Ramos (cell line): ENCODE results near the gene EXOC6.
"Not testable (repeated sequence)": the region's sequence is repeated elsewhere in the genome, so short reads cannot be mapped to it uniquely, and the experiment has no call there.

ENCODE experiments used
- in situ Hi-C: fragments of 300-500 bp; cut with MboI; formaldehyde crosslinking; loops from one replicate; pipeline ENCODE4 v1.14.3; 2022; ENCODE audit warnings: low sequenced_read_pairs; ENCODE audit not compliant: unreplicated experiment

The EXOC6 gene

GRCh38 chr10:92868036-92868435 is 19.7 kb downstream of the EXOC6 start:
- in situ Hi-C loops = no loop called here

DNA sequence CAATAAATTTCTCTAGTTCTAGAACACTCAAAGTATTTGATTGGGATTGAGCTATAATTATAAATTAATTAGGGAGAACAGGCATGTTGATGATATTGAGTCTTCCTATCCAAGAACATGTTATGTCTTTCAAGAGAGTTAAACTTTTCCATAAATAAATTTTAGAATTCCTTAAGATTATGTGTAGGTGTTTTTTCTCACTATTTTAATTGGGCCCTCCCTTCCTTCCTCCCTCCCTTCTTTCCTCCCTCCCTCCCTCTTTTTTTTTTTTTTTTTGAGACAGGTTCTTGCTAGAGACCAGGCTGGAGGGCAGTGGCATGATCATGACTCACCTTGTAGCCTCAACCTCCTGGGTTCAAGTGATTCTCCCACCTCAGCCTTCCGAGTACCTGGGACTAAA is 20.2 kb downstream of the EXOC6 start:
- in situ Hi-C loops = no loop called here

GRCh38 chr10:92873029-92873428 is 24.7 kb downstream of the EXOC6 start:
- in situ Hi-C loops = no loop called here

DNA sequence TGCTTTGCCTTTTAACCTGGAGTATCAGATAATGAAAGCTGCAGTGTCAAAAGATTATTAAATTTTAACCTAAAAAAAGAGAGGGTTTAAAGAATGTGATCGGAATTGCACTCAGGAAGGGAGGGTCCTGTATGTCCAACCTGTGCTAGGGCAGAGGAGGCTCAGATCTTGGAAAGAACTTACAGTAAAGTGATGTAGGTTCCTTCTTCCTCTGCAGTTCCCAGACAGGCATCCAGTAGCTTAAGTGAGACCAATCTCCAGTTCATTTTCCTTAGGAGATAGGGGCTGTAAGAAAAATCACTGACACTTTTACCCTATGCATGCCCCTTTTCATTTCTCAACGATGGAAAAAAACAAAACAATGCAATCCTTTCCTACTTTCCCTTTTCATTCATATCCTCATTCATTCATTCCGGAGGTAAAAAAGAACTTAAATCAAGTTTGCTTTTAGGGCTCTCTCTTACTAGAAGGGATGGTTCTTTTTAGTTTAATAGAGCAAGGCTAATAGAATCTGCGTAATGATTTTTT is 28.3 kb downstream of the EXOC6 start:
- in situ Hi-C loops = no loop called here

DNA sequence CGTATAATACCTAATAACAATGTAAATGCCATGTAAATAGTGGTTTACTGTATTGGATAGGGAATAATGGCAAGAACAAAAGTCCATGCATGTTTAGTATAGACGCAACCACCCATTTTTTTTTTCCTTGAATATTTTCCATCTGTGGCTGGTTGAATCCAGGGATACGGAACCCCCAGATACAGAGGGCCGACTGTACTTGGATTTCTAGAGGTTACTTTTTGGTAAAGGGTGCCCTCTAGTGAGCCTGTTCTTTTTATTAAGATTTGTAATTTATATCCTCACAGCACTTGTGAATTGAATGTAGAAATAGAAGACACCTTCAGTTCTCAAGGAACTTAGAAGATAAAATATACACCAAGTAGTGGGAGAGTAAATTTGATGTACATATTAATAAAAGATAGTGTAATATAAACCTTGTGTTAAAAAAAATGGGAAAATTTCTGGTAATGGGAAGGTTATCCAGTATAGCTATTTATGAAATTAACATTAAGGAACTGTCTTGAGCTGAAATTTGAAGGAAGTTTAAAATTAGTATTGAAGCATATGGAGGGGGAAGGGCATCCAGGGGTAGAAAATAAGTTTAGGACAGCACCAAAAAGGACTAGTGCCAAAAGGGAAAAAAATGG is 32.0 kb downstream of the EXOC6 start:
- in situ Hi-C loops = no loop called here

GRCh38 chr10:92880917-92881316 is 32.6 kb downstream of the EXOC6 start:
- in situ Hi-C loops = no loop called here

DNA sequence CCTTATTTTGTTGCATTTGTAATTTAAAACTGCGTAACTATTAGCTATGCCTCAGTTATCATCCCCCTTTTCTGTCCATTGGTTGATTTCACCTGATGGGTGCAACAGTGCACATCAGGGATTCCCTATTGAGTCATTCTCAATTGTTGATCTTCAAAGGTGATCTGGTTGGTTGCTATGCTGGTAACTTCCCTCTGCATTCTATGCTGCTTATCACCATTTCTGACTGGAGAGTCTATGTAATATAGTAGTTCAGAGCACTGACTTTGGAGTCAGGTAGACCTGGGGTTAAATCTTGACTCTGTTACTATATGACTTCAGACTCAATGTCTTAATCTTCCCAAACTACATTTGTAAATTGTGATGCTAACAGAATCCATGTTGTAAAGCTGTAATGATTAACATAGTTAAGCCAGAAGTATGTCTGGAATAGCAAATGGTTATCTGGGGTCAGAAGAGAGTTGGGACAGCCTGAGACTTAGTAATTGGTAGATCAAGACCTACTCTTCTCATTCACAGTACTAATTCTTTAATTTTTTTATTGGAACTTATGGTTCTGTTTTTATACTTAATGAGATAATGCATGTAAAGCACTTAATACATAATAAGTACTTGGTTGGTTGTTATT is 38.1 kb downstream of the EXOC6 start:
- in situ Hi-C loops = no loop called here

DNA sequence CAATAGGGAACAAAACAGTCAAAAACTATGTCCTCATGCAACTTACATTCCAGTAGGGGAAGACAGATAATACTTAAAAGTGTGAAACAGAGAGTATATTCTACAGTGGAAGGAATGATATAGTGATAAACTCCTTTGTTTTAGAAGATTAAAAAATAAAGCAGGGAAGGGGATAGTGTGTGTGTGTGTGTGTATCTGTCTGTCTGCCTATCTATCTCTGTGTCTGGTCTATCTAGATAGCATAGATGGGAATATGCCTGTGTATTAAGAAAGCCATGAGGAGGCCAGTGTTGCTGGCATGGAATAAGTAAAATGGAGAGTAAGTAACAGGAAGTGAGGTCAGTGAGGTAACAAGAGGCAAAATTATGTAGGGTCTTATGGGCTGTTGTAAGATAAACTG is 42.2 kb downstream of the EXOC6 start:
- in situ Hi-C loops = no loop called here

DNA sequence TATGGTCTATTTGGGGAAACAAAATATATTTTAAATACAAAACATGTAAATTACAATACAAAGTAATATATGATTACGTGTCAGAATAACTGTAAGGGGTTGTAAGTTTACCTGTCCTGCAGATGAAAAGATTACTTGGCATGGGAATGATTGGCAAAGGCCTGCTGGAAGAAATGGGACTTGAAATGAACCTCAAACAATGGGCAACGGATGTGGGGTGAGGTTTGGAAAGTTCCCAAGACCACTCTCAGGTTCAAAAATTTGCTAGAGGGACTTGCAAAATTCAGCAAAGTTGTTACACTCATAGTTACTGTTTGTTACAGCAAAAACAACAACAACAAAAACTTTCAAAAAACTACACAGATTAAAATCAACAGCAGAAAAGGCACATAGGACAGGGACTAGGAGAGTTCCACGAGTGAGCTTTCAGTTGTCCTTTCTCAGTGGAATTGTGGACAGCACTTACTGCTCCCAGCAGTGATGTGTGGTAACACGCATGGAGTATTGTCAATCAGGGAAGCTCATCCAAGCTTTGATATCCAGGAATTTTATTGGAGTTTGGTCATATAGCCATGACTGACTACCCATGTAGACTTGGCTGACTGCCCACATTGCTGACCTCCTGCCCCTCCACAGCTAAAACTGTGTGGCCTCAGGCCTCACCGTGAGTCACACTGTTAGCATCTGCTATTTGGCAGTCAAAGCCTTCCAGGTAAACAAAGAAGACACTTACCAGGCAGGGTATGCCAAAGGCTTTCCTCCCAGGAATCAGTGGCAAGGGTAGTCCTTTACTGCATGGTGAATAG is 43.8 kb downstream of the EXOC6 start:
- in situ Hi-C loops = no loop called here

- in situ Hi-C loops = no loop called here
Observed at GRCh38 chr10:92892691-92893054, 44.4 kb downstream of the EXOC6 start.

DNA sequence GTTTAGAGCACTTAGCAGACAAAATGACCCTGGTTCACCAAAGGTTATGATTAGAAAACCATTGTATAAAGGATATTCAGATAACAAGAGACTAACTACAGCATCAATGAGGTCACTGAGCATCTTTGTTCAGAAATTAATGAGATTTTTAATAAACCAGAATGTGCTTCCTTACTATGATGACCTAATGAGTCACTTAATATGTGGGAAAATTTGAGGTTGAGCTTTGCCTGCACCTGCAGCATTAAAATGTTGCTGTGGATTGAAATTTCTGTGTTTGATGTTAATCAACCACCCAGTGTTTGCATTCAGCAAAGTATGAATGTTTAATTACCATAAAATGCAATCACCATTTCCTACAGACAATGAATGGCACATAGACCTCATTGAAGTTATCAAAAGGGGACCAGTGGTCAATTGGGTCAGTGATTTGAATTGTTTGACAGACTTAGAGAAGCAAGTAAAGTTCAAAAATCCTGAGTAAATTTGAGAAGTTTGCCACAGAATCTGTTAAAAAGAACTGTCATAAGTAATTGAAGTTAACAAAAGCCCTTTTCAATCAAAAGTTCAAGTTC is 45.8 kb downstream of the EXOC6 start:
- in situ Hi-C loops = no loop called here

DNA sequence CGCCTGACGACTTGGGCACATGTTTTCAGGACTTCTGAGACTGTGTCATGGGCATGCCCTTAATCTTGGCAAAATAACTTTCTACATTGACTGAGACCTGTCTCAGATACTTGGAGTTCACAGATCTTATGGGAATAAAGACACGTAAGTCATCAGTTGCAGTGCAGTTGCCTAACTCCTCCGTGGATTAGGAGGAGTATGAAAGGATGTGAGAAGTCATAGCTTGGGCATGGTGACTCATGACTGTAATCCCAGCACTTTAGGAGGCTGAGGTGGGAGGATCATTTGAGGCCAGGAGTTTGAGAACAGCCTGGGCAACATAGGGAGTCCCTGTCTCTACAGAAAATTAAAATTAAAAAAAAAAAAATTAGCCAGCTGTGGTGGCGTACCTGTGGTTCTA is 49.6 kb downstream of the EXOC6 start:
- in situ Hi-C loops = no loop called here

DNA sequence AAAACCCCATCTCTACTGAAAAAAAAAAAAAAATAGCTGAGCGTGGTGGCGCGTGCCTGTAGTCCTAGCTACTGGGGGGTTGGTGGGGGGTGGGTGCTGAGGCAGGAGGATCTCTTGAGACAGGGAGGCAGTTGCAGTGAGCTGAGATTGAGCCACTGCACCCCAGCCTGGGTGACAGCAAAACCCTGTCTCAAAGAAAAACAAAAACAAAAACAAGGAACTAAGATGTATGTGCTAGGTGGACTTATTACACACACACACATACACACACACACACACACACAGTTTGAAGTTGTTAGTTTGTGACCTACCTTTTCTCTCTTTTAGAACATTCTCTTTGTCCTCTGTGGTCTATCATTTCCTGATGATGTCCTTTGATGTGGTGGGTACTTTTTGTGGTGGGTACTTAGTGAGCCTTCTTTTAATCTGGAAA is 53.5 kb downstream of the EXOC6 start:
- in situ Hi-C loops = no loop called here

DNA sequence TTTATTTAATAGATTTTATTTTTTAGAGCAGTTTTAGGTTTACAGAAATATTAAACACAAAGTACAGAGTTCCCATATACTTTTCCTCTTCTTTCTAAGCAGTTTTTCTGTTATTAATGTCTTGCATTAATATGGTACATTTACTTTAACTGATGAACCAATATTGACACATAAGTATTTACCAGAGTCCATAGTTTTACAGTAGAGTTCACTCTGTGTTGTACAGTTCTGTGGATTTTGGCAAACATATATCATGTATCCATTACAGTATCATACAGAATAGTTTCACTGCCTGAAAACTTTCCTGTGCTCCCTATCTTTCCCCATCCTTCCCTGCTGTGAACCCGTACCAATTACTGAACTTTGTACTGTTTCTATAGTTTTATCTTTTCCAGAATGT is 55.3 kb downstream of the EXOC6 start:
- in situ Hi-C loops = no loop called here

DNA sequence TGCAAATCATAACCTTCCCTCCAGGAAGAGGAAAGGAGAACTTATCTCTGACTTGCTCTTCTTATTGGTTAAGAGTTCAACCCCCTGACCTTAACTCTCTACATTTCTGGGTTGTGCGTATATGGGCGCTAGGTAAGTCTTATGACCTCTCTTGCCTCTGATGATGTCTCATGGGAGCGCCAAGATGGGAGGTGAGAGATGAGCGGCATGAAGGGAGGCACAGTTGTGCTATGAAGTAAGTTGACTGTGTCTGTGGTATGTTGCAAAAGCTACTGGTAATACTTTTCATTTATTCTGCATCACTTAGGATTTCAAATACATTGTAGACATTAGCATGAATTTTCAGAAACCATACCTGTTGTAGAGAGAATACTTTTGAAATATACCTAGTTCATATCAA is 59.0 kb downstream of the EXOC6 start:
- in situ Hi-C loops = no loop called here

DNA sequence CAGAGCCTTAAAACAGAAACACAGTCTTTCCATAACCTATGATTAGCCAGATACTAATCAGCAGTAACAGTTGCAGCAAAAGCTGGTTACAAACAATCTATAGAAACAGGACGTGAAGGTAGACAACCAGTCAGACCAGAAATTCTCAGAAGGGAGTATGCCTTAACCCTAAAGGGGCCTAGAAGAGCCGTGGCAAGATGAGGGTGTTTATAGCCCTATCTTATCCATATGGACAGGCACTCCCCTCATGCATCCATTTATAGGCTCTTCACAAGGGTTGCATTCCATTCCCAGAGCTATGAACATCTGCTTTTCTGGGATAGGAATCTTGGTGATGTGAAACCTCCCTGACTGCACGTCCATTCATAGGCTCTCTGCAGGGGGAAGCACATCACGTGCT is 64.3 kb downstream of the EXOC6 start:
- in situ Hi-C loops = not testable (repeated sequence)

DNA sequence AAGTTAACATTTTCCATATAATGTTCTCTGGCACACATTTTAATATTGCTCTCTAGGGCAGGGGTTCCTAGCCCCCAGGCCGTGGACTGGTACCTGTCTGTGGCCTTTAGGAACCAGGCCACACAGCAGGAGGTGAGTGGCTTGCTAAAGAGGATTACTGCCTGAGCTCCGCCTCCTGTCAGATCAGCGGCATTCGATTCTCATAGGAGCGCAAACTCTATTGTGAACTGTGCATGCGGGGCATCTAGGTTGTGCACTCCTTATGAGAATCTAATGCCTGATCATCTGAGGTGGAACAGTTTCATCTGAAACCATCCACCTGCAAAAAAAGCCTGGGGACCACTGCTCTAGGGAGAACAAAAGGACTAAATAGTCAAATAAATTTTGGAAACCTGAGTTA is 65.7 kb downstream of the EXOC6 start:
- in situ Hi-C loops = no loop called here

DNA sequence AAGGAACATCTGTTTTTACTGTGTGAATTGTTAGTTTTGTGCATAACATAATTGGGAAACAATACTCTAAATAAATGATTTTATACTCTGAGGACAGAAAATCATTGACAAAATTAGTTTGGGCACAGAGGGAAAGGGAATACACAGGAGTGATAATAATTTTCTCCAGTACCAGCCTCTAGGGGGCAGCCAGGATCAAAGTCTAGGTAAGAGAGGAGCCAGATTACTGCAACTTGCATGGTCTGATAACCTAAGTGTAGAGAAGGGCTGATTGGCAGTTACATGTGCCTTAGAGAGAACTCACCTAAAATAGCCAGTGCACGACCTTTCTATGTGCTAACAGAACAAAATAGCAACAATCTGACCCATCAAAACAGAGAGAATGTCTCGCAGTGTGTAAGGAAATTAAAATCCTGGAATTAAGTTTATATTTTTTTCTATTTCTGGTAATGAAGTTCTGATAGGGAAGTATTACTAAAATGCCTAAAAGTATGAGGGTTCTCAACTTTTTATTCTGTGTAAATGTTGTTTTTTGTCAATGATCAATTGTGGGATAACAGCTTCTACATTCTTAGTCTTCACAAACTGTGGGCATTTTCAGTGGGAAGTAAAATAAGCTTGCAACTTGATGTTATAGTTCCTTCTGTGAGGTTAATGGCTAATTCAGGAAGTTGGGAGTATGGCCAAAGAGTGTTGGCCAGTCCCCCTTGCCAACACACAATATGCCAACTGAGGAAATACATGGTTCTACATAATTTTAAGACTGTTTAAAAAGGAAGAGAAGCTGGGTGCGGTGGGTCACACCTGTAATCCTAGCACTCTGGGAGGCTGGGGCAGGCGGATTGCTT is 66.4 kb downstream of the EXOC6 start:
- in situ Hi-C loops = no loop called here

DNA sequence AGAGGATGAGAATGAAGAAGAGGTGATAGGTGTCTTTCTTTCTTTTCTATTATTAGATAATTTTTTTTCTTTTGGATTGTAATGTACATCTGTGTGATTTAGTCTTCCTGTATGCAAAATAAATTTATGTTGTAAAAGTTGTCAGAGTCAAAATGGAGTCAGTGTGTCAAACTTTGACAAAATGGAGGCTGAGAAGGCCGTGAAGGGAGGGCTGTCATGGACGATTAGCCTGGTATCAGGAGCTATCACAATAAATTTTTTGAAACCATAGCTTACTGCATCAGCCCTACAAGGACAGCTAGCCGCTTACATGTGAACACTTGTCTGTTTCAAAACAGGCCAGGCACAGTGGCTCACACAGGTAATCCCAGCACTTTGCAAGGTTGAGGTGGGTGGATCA is 67.6 kb downstream of the EXOC6 start:
- in situ Hi-C loops = no loop called here

GRCh38 chr10:92916433-92916832 is 68.1 kb downstream of the EXOC6 start:
- in situ Hi-C loops = no loop called here
